NCI-H2029 treated with DMSO at 0.1 percent for 48 hours (cell line): ENCODE measurements around the gene TNFSF11.
"Not testable (repeated sequence)": the region's sequence is repeated elsewhere in the genome, so short reads cannot be mapped to it uniquely, and the experiment has no call there.

ENCODE experiments used
- DNase-seq: peaks from one replicate; lab custom pipeline; 2025; lab: John Stamatoyannopoulos, UW

TNFSF11 gene

GRCh38 chr13:42574011-42574410 lies at the start of gene TNFSF11:
Gene TNFSF11 (plus strand): TSS chr13:42574152. CDS start chr13:42574304, 152 bp downstream.
- no peak for DNase-seq

- no peak for DNase-seq
These were observed 49.4 kb upstream of the TNFSF11 start for GRCh38 chr13:42524487-42525034.

GRCh38 chr13:42525035-42525504 lies 48.9 kb upstream of the TNFSF11 start:
- DNase-seq = no peak

GRCh38 chr13:42526276-42526675 lies 47.7 kb upstream of the TNFSF11 start:
- no peak for DNase-seq

- DNase-seq = no peak
These were observed 47.1 kb upstream of the TNFSF11 start for GRCh38 chr13:42526804-42527203.

- DNase-seq = no peak
These were observed 41.2 kb upstream of the TNFSF11 start for GRCh38 chr13:42532561-42533335.

GRCh38 chr13:42533336-42533591 lies 40.7 kb upstream of the TNFSF11 start:
- DNase-seq = no peak

- DNase-seq = no peak
These were observed 39.2 kb upstream of the TNFSF11 start for GRCh38 chr13:42534785-42535184.

GRCh38 chr13:42538996-42539395 lies 35.0 kb upstream of the TNFSF11 start:
- no peak for DNase-seq

- no peak for DNase-seq
These were observed 34.3 kb upstream of the TNFSF11 start for GRCh38 chr13:42539670-42540069.

- no peak for DNase-seq
These were observed 30.6 kb upstream of the TNFSF11 start for GRCh38 chr13:42543215-42543797.

GRCh38 chr13:42544246-42544926 lies 29.6 kb upstream of the TNFSF11 start:
- DNase-seq = no peak

GRCh38 chr13:42545842-42546241 lies 28.1 kb upstream of the TNFSF11 start:
- no peak for DNase-seq

- DNase-seq = no peak
These were observed 26.3 kb upstream of the TNFSF11 start for GRCh38 chr13:42547612-42548011.

GRCh38 chr13:42548731-42549551 lies 25.0 kb upstream of the TNFSF11 start:
- DNase-seq = no peak

- no peak for DNase-seq
These were observed 24.4 kb upstream of the TNFSF11 start for GRCh38 chr13:42549552-42549936.

GRCh38 chr13:42551611-42552010 lies 22.3 kb upstream of the TNFSF11 start:
- no peak for DNase-seq

GRCh38 chr13:42553098-42554046 lies 20.6 kb upstream of the TNFSF11 start:
- no peak for DNase-seq

GRCh38 chr13:42559057-42559456 lies 14.9 kb upstream of the TNFSF11 start:
- no peak for DNase-seq

- DNase-seq = not testable (repeated sequence)
These were observed 14.3 kb upstream of the TNFSF11 start for GRCh38 chr13:42559573-42560218.
